OCI-LY1 (cell line): ENCODE data around the gene PSMD6.

ENCODE experiments used
- EZH2 ChIP-seq: fragments of 200-600 bp; sonication (generic), shearing (Covaris generic); IDR thresholded peaks from 2 replicates; pipeline ENCODE4 v1.8.0; 2017; ENCODE audit warnings: borderline replicate concordance, mixed run types, mild to moderate bottlenecking, antibody characterized with exemption, low read length, moderate library complexity, mixed read lengths
- TF ChIP-seq, protein P1 (sequence below): fragments of 200-600 bp; sonication (generic), shearing (Covaris generic); IDR thresholded peaks from 2 replicates; pipeline ENCODE4 v1.5.1; 2017; ENCODE audit warnings: mild to moderate bottlenecking, antibody characterized with exemption, low read length, moderate library complexity, mixed read lengths

- TF ChIP-seq, protein P1, sequence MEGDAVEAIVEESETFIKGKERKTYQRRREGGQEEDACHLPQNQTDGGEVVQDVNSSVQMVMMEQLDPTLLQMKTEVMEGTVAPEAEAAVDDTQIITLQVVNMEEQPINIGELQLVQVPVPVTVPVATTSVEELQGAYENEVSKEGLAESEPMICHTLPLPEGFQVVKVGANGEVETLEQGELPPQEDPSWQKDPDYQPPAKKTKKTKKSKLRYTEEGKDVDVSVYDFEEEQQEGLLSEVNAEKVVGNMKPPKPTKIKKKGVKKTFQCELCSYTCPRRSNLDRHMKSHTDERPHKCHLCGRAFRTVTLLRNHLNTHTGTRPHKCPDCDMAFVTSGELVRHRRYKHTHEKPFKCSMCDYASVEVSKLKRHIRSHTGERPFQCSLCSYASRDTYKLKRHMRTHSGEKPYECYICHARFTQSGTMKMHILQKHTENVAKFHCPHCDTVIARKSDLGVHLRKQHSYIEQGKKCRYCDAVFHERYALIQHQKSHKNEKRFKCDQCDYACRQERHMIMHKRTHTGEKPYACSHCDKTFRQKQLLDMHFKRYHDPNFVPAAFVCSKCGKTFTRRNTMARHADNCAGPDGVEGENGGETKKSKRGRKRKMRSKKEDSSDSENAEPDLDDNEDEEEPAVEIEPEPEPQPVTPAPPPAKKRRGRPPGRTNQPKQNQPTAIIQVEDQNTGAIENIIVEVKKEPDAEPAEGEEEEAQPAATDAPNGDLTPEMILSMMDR, result no peak
- TF ChIP-seq EZH2, result no peak
Observed at GRCh38 chr3:64019879-64020278, 3.4 kb downstream of the PSMD6 start.
